Activated T-cell treated with anti-CD3 and anti-CD28 coated beads for 24 hours (primary cell): ENCODE measurements around the gene SMAD1.

Experiments used
- DNase-seq: peaks from one replicate; pipeline ENCODE4 v3.0.0-alpha.2; 2020; ENCODE audit warnings: low read depth

The SMAD1 gene

DNA sequence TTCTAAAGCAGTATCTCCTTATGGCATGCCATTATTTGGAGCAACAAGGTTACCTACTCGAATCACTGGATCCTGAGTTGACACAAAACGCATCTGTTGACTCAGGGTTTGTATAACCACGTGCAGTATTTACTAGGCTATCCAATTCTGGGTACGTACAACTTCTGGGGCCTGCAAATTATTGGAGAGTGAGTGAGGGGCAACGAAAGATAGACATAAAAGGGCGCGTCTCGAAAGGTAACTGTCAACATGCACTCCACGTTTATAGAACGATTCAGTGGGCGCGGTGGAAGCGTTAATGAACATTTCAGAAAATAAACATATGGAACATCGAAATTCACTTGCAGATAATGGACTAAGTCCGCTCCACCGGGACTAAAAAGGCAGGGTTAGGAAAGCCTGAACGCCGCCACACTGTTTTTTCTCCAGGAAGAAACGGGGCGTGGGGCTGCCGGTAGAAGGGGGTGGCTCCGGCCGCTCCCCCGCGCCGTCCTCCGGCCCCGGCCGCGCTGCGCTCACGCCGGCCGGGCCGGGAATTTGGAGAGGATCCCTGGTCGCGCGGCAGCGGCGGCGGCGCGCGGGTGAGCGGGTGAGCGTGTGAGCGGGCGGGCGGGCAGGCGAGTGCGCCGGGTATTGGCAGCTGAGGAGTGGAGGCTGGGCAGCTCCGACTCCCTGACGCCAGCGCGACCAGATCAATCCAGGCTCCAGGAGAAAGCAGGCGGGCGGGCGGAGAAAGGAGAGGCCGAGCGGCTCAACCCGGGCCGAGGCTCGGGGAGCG, at the start of gene SMAD1:
Gene SMAD1, plus strand, starts transcription at position 690 of the 778 bp plus-strand sequence. CDS start 32,761 bp downstream, outside the sequence.
- peak; percentile 24 for DNase-seq

DNA sequence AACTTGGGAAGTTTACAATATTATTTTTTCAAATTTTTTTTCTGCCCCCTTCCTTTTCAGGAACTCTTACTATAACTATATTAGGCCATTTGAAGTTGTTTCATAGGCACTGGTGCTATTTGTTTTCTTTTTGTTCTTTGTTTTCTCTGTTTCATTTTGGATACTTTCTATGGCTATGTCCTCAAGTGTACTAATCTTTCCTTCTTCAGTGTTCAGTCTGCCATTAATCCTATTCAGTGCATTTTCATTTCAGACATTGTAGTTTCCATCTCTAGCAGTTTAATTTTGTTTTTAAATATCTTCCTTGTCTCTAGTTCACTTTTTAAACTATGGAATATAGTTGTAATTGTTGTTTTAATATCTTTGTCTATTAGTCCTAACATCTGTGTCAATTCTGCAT, 48.0 kb upstream of the SMAD1 start:
- no peak for DNase-seq

DNA sequence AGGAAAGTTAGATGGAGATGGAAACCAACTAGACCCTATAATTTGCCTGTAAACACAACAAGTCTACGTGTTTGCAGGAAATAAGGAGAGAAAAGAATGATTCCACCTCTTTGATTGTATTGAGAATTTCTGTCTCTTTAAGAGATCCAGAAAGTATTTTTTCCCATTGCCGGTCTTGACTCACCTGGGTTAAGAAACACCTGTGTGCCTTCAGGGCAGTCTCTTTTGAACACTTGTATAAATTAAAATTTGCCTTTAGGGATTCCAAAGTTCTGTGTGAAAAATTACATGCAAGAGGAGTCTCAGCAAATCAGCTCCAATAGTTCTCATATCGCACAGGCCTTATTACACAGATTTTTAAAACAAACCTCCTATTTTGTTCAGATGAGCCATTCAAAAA, 46.0 kb upstream of the SMAD1 start:
- DNase-seq, result no peak

DNA sequence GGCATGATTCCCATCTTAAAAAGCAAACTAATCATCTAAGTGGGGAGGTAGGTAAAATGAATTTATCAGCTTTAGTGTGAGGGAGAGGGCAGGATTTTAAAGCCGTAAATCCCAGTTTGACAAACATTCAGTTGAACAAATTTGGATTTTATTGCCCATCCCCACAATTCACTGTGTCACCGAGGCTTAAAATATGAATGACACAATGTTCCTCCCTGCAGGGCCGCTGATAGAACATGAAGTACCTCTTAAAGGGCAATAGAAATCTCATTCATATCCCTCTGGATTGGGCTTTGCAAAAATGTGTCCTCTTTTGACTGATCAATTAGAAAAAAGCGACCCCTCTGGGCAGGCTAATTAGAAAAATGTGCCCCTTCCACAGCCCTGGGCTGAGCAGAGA, 45.5 kb upstream of the SMAD1 start:
- no peak for DNase-seq

DNA sequence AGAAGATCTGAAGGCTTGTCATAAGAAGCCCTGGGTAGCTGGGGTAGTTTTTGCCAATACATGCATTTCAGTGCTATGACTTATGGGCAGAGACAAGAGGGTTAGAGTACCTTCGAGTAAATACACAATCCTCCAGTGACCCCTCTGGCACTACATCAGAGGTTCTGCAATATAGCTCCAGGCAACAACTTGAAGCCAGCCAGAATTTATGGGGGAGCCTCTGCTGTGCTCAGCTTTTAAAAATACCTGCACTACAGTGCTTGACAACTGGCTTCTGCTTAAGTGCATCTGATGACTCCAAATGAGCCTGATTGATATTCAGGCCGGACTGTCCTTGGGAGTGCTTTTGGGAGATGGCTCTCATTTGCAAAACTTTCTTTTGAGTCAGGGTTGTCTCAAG, 44.9 kb upstream of the SMAD1 start:
- DNase-seq, result no peak

DNA sequence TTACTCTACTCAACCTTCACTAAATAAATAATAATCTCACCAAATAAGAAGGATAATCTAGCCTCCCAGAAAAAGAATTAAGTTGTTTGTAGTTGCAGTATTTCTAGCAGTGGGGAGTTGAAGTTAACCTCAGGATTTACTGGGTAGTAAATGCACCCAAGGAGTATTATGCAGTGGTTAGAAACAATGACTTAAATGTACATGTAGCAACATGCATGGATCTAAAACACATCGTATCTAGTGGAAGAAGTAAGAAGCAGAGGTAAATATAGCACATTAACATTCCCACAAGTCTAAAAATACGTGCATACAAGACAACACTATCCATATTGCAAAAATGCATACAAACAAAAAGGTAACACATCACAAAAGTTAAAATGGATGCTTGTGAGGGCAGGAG, 44.2 kb upstream of the SMAD1 start:
- no peak for DNase-seq

DNA sequence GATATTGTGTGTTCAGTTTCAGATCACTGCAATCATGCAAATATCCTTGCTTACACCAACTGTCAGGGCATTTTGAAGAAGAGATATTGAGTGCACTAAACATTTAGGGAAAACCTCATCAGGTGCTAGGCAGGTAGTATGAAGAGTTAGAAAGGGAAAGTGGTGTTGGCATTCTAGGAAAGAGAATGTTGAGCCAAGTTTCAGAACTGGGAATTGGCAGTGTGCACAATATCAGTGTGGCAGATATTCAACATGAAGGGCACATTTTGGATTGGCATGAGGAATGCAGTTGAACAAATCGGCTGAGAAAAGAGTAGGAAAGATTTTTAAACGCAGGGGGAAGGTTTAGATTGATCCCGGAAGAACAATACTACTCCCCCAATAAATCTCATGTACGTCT, 43.4 kb upstream of the SMAD1 start:
- no peak for DNase-seq

DNA sequence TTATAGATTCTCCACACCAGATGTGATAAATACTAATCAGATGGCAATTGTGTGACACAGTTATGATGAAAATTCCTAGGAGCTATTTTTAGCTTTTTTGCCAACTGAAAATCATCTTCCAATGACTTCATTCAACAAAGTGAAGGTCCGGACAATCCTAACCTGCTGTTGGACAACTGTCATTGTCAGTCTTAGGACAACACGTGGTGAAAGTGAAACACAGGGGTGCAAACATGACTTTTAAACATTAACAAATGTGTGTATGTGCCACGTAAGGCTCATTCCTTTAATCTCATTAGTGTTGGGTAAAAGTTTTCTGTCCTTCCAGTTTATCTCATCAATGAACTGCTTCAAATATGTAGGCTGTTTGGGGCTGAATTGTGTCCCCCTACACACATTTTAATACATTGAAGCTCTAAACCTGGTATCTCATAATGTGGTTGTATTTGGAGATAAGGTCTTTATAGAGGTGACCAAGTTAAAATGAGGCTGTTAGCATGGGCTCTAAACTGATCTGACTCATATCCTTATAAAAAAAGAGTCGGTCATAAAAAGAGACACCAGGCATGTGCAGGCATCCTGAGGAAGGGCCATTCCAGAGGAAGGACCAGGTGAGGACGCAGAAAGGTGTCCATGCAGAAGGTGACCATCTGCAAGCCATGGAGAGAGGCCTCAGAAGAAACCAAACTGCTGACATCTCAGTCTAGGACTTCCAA, 41.2 kb upstream of the SMAD1 start:
- DNase-seq, result no peak

DNA sequence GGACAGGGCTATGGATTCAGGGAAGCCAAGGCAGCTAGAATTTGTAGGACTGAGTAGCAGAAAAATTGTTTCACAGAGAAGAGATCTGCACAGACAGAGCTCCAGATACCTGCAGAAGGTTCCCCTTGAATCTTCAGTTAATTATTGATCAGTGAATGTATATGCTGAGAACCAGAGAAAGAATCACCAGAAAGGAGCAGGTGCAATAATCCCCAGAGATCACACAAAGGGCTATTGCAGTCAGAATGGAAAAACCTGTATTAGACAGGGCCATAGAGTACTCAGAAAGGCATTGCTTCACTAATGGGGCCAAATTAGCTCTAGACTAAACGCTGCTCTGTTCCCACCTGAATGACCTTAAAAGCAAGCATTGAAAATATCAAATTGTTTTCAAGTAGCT, 35.5 kb upstream of the SMAD1 start:
- no peak for DNase-seq

DNA sequence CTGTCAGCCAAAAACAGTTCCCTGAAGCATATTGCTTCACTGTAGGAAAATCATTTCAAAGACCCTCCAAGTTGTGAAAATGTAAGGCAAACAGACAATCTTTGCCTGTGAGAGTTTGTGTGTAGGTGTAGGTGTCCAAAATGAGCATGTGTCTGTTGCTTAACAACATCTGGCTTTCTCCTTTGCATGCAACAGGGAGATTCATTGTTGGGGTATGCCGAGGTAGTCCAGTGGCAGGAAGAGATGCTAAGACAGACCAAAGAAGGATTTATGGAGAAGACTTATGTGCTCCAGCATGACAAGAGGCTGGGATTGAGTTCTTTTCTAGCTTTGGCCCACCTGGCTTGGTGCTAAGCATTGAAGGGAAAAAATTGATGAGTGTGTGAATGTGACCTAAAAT, 29.8 kb upstream of the SMAD1 start:
- no peak for DNase-seq

DNA sequence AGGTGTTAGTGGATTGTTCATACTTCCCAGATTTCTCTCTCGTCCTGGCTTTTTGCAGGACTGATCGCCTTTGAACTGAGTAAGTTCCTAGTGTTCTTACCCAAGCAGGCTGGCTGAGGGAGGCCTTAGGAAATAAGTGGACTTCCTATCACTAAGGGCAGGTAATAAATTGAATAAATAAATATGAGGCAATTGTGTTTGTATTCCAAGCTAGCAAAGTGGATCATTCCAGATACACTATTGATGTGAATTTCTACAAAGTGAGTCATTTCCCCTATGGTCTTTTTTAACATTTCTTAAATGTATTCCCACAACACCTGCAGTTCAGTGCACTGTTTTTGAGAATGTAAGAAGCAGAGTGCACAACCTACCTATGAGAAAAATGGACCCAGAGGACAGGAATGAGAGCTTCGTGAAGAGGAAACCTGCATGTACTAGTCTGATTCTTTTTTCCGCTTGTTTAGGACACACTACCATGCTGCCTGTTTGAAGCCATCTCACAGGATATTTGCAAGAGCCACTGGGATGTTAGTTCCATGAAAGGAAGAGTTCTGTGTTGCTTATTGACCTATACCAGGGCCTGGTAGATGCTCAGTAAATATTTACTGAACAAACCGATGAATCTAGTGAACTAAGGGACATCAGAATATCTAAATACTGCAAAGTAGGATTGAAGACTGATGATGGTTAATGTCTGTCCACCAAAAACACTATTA, 29.0 kb upstream of the SMAD1 start:
- DNase-seq, result no peak

DNA sequence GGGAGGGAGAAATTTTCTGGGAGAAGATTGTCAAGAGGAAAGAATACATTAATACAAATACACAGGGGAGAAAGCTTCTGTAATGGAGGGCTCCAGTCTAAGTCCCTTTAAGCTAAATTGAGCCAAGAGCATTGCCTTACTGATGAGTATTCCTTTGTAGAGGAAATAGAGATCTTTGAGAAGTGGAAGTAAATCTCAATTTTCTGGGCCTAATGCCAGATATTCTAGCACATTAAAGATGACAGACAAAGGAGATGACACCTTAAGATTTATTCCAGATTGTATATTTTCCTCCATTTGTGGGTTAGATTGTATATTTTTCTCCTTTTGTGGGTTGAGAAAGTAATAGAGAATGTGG, 28.5 kb upstream of the SMAD1 start:
- no peak for DNase-seq

DNA sequence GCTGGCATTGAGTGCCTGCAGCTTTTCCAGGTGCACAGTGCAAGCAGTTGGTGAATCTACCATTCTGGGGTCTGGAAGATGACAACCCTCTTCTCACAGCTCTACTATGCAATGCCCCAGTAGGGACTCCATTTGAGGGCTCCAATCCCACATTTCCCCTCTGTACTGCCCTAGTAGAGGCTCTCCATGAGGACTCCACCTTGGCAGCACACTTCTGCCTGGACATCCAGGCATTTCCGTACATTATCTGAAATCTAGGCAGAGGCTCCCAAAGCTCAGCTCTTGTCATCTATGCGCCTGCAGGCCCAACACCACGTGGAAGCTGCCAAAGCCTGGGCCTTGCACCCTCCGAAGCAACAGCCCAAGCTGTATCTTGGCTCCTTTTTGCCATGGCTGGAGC, 8.4 kb upstream of the SMAD1 start:
- DNase-seq, result no peak

DNA sequence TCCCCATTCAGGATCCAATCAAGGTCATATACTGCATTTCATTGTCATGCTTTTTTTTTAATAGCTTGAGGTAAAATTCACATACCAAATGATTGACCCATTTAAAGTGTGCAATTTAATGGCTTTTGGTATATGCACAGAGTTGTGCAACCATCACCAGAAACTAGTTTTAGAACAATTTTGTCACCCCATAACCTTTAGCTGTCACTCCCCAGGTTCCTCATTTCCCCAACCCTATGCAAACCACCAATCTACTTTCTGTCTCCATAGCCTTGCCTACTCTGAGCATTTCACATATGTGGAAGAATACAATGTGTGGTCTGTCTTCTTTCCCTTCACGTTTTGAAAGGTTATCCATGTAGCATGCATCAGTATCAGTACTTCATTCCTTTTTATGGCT, 1.4 kb upstream of the SMAD1 start:
- DNase-seq, result no peak

DNA sequence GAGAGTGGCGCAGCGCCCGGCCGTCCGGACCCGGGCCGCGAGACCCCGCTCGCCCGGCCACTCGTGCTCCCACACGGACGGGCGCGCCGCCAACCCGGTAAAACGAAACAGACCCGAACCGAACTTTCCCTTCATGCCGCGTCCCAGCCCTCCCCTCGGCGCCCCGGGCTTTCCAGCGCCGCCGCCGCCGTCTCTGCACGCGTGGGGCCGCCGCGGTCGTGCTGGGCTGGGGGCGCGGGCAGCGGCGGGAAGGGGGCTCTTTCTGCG, 222 bp downstream of the SMAD1 start:
- DNase-seq, result no peak

DNA sequence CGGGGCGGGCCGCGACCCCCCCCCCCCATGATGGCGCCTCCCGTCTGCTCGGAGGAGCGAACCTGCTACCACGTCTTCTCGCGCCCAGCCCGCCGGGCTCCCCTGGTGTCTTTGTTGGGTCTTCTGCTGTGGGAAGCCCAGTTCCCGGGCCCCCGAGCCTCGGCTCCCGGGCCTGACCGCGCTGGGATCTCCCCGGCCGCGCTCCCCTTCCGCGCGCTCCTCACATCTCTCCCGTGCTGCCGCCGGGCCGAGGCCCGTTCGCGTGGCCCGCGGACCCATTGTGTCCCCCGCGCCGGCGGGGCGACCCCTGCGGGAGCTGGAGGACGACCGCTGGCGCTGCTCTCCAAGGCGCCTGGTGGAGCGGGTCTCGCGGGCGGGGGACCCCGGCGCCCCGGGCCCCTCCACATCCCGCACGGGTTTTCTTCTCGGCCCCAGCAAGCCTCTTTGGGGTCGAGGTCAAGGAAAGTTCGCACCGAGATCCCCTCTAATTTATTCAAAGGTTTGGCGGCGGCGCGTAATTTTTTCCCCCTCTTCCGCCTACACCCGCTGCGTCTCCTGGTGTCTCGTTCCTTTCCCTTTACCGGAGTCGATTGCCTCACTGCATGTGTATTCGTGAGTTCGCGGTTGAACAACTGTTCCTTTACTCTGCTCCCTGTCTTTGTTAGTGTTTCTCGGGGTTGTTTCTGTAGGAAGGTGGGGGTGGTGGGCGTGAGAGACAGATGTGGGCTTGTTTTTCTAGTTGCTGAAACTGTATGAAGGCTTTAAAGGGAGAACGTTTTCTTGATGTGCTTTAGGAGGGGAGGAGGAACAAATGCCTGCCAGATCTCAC, 770 bp downstream of the SMAD1 start:
- DNase-seq, result peak; percentile 76

DNA sequence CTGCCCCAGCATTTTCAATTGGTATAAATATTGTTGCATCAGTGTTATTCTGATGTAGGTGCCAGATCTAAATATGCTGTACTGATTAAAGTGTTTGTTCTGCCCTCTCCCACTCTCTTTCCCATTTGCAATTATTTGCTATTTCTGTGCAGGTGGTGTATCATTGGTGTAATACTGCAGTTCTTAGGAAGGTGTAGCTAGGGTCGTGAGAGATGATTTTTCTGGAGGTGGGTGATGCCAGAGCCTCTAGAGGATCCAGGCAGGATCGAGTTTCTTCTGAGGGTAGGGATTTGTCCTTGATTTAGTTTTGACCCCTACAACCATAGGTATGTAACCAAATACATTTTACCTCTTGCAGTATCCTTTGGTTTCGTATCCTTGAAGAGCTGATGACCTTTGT, 1.9 kb downstream of the SMAD1 start:
- no peak for DNase-seq

DNA sequence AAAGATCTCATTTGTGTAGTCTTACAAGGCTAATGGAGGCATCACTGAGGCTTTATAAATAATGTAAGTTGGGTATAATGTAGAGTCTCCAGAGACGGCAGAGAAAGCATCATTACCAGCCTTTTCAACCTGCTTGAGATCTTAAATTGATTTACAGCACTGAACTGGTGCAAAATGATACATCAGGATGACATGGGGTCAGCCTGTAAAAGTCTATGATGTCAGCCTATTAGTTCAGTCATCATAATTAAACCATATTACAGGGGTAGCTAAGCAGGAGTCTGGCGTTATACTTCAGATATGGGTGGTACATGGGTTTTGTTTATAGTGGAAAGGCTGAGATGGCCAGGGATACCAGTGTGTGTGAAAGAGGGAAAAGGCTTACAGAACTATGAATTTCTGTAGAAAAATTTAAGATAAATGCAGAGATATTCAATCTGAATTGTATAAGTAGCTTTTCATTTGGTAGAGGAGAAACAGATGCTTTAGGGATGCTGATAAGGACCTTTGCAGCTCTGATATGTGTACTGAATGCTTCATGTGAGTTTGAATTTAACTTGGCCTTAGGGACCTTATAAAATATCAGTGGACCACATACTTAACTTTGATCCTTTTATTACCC, 2.7 kb downstream of the SMAD1 start:
- DNase-seq, result no peak

DNA sequence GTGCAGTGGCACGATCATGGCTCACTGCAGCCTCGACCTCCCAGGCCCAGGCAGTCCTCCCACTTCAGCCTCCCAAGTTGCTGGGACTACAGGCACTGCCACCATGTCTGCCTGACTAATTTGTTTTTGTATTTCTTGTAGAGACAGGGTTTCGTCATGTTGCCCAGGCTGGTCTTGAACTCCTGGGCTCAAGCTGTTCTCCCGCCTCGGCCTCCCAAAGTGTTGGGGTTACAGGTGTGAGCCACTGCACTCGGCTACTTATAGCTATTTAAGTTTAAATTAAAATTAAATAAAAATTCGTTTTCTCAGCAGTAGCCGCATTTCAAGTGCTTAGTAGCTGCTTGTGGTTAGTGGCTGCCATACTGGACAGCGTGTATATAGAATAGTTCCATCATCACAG, 3.5 kb downstream of the SMAD1 start:
- DNase-seq, result no peak

DNA sequence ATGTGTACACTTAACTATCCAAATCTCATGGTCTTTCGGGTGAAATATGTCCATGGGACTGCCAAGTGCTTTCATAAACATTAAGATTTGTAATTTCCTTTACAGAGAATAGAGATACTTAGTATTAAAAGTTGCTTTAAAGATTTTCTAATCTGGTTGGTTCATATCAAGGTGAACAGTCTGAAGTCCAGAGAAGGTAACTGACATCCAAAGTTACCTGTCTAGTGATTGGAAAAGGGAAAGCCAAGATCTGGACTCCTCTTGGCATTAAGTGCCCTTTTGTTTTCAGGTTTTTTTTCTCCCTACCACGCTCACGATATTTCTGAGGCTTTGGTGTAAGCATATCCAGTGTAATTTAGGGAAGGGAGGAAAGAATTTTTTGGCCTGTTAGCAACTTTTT, 5.0 kb downstream of the SMAD1 start:
- DNase-seq, result no peak

DNA sequence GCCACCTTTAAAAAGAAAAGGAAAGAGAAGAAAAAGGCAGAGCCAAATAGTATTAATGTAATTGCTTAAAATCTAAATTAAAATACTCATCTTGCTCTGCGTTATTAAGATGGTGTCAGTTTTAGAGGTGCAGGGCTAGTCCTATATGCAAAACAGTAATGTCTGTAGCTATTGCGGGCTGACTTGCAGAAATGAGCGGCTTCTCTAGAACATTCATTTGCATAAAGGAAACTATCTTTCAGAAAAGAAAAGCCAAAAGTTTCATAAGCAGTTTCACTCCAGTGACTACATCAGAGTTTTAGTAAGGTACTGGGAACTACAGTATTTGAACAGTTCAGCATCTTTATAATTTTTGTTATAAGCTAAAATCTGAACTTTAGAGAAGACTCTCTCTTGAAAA, 6.0 kb downstream of the SMAD1 start:
- no peak for DNase-seq

DNA sequence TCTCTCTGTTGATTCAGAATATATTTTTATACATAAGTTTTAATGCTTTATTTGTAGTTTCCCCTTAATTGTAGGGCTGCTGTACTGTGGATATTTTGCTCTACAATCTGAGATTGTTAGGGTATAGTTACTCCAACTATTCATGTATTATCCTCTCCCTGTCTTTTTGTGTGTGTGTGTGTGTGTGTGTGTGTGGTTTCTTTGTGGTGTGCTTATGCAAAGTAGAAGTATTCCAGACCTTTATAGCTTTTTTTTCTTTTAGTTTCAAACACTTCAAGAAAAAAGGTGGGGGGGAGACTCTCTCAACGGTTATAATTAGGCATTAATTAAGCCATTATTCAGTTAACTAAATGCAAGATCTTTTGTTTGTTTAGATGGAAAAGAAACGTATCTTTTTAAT, 6.7 kb downstream of the SMAD1 start:
- no peak for DNase-seq
